Superior temporal gyrus (tissue), 1 donor: ENCODE data around the gene ADCY4.
"Not testable (repeated sequence)": the region's sequence is repeated elsewhere in the genome, so short reads cannot be mapped to it uniquely, and the experiment has no call there.

Experiments
- DNase-seq: peaks from one replicate; pipeline ENCODE4 v3.0.0-alpha.2; 2016; ENCODE audit errors: extremely low spot score

The ADCY4 gene

DNA sequence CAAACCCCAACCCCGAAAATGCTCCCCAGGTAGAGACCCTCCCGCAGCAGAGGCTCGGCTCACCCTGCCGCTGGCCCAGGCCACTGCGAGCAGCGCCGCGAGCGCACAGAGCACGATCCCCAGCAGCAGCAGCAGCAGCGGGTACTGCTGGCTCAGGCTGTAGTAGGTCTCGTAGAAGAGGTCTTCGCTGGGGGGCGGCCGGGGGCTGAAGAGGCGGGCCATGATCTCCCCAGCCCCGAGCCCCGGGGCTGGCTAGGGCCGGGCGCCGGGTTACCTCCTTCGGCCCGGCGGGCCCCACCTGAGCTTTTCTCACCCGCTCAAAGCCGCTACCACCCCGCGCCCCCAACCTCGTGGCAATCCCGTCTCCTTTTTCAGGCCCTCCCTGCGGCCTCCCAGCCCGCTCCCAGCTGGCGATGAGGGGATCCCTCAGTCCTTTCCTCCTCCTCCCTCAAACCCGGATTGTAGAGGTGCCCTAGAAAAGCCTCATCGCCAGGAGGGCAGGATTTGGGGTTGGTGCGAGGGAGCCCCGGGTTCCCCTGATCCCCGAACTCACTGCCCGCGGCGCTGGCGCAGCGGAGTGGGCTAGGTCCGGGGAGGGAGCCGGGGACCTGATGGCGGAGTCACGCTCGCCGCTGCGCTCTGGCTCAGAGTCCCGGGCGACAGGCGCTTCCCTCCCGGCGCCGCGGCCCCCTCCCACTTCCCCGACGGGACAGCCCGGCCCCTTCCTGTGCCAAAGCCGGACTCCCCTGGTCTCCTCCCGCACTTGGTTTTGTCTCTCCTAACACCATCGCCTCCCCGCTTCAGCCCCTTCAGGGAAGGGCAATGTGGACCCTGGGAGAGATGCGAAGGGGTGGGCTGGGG lies at the start of gene ADCY4:
TSS of gene ADCY4 (minus strand) at position 641 of the 861 bp plus-strand sequence. CDS start at position 222, 419 bp downstream.
- no peak for DNase-seq

DNA sequence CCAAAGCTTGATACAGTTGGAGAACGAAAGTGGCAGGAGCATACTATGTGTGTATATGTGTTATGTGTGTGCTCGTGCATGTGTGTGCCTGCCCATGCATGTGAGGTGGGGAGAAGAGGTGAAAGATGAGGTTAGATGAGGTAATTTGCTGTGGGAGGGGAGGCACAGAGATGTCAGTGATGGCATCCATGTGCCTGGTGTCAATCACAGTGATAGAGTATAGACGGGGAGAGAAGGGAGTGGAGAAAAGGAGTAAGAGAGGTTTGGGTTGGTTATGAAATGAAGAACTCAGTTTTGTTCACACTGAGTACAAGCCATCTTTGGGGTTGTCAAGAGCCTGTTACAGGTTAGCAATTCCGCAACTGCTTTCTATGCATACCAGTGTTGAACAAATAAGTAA lies 49.3 kb upstream of the ADCY4 start:
- no peak for DNase-seq

DNA sequence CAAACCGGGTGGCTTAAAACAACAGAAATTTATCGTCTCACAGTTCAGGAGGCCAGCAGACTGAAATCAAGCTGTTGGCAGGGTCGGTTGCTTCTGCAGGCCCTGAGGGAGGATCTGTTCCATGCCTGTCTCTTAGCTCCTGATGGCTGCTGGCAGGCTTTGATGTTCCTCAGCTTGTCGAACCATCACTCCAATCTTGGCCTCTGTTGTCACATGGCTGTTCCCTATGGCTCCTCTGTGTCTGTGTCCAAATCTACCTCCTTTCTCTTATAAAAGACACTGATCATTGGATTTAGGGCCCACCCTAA lies 47.1 kb upstream of the ADCY4 start:
- no peak for DNase-seq

DNA sequence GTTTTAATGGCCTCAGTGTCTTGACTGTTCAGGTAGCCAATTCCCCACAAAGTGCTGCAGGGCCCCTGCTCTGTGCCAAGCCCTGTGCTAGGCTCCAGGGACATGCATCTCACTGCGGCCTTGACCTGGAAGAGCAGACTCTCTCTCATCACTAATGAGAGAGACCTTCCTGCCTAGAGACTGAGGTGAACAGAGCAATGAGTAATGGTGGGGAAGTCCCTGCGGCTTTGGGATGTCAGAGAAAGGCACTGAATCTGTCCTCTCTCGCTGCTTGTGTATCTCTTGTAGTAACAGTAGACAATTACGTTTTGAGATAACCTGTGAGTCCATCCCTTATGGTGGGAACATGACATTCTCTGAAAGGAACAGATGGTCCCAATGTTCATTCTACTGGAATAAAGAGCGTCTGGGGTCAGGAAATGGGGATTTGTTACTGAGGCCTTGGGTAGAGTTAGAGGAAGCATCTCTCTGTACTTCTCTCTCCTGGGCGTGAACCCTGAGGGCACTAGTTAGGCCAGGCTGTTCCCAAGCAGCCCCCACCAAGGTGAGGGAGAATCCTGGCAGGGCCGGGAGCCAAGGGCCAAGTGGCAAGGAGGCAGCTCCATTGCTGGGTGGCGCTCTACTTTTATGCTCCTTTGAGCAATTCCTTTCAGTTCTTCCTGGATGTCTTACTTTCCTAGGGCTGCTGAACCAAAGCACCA lies 46.6 kb upstream of the ADCY4 start:
- DNase-seq, result no peak

DNA sequence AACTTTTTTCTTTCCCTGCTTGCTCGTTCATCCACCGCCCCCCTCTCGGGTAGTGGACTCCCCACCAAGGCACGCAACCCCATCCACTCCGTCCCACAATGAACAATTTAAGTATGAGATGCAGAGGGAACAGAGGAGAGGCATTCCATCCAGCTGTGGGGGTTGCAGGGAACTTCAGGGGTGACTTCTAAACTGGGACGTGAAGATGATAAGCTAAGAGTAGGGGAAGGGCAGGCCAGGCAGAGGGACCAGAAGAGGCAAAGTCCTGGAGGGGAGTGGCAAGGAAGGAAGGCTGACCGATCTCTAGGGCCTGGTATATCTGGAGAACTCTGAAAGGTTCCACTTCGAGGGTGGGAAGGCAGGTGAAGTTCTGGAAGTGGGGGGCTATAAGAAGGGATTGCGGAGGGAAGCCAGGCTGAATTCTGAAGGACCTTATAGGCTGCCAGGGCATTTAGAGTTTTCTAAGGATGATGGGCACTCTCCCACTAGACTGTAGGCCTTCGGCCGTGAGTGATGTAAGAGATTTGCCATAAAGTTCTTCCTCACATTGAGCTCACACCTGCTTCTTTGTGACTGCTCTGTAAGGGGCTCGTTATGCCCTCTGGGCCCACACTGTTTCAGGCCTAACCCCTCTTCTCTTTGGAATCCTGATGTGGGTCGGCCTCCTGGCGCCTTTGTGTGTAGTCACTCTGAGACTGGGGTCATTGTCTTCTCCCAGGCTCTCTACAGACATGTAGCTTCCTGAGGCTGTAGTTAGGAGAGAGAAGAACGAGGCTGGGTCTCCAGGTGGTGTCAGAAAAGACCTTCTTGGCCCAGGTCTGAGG lies 45.2 kb upstream of the ADCY4 start:
- no peak for DNase-seq

DNA sequence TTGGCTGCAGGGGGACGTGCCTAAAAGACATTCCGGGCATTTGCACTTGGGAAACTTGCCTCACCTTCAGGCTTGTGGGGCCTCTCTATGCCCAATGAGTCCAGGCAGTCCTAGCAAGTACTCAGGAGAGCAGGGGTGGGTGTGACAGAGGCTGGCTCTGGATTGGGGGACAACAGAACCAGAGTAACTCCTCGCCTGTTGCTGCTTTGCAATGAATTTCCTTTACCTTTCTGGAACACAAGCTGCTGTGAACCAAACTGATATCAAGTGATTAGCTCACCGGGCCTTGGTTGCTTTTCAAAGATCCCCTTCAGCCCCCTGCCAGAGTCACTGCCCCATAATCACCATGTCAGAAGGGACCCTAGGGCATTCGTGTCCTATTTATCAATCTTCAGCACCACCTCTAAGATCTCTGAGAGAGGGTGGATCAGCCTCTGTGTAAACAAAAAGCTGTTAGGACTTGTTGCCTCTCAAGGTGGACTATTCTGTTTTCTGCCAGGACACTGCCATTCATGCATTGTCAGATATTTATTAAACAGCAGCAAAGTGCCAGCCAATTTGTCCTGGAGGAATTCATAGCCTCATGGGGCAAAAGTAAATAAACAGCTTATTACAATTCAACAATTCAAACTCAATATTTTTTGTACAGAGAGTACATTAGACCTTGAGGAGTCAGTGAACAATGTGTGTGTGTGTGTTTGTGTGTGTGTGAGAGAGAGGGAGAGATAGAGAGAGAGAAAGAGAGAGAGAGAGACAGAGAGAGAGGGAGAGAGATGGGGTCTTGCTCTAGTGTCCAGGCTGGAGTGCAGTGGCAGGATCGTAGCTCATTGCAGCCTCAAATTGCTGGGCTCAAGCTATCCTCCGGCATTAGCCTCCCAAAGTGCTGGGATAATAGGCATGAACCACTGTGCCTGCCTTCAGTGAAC lies 44.4 kb upstream of the ADCY4 start:
- no peak for DNase-seq

DNA sequence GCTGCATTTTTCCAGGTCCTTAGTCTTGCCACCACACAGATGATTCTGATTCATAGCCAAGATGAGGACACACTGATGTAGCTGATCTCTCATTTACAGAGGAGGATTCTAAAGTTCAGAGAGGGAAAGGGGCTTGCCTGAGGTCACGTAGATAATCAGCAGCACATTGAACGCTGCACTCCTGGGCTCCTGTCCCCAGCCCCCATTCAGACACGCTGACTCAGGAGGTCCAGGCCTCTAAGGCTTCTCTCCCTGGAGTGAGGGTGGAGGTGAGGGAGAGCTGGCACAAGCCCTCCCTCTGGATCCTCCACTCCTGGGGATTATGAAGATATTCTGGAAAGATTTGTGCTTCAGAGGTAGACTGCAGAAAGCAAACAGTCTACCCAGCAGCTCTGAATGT lies 43.5 kb upstream of the ADCY4 start:
- DNase-seq, result no peak

DNA sequence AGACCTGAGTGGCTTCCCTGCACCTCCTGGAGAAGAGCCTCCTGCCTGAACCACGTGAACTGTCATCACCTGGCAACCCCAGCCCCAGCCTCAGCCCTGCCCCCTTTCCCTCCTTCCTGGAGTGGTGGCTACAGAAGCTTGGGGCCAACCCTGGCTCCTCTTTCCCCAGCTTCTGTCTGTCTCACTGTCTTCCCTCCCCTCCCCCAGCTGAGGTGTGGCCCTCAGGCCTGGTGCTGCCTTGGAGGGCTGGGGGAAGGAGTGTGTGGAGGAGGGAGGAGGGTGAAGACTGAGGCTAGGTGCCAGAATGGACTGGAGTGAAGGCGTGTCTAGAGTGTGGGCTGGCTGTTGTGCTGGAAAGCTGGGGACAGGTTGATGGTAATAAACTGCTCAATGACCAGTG lies 42.8 kb upstream of the ADCY4 start:
- DNase-seq, result no peak

DNA sequence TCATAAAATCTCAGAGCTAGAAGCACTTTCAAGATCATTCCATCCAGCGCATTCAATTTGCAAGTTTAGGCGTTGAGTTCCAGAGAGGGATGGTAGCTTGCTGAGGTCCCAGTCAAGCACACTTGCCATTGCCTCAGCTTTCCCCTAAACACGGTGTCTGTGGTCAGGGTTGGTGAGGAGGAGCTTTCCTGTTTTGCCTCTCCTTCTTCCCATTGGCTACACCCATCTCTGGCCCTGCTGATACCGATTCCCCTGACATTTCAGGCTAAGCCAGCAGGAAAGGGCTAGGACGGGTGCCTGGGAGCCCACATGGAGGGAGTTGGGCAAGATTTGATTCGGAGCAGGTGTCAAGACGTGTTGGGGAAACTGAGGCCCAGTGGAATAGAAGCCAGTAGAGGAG lies 42.3 kb upstream of the ADCY4 start:
- no peak for DNase-seq

DNA sequence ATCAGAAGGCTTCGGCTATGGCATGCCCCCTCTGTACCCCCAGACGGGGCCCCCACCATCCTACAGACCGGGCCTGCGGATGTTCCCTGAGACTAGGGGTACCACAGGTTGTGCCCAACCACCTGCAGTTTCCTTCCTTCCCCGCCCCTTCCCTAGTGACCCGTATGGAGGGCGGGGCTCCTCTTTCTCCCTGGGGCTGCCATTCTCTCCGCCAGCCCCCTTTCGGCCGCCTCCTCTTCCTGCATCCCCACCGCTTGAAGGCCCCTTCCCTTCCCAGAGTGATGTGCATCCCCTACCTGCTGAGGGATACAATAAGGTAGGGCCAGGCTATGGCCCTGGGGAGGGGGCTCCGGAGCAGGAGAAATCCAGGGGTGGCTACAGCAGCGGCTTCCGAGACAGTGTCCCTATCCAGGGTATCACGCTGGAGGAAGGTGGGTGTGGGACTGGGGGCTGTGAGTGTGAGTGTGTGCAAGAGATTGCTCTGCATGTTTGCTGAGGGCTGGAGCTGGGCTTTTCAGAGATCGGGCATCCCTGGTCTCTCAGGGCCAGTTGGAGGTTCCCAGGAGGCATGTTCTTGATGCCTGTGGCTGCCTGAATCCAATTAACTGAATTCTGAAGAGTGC lies 41.7 kb upstream of the ADCY4 start:
- DNase-seq, result no peak

DNA sequence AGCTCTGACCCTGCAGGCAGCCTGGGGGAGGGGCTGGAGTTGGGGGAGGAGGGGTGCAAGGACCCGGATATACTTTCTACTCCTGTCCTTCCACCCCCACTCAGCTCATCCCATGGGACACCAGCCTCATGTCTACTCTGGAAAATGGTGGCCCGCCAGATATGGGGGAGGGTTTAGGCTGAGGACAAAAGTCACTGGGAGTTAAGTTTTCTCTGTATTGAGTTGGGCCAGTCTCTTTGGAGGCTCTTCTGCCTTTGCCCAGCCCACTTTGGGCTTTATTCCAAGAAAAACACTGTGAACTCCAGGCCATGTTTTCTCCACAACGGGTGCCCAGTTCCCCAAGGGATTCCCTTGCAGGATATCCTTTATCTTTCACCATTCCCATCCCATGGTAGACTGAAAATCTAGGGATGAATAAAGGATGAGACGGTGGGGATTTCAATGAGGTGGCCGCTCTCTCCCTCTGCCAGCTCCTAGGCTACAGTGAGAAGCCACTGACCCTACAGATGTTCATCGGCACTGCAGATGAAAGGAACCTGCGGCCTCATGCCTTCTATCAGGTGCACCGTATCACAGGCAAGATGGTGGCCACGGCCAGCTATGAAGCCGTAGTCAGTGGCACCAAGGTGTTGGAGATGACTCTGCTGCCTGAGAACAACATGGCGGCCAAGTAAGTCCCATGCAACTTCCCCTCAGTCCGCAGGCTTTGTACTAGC lies 38.0 kb upstream of the ADCY4 start:
- no peak for DNase-seq

DNA sequence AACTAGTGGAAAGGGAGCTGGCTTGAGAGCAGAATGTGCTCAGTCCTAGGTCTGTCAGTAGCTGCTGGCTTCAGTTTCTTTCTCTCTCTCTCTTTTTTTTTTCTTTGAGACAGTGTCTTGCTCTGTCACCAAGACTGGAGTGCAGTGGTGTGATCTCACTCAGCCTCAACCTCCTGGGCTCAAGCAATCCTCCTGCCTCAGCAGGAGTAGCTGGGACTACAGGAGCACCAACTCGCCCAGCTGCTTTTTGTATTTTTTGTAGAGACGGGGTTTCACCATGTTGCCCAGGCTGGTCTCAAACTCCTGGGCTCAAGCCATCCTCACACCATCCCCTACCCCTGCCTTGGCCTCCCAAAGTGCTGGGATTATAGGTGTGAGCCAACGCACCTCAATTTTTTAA lies 36.7 kb upstream of the ADCY4 start:
- DNase-seq, result not testable (repeated sequence)

DNA sequence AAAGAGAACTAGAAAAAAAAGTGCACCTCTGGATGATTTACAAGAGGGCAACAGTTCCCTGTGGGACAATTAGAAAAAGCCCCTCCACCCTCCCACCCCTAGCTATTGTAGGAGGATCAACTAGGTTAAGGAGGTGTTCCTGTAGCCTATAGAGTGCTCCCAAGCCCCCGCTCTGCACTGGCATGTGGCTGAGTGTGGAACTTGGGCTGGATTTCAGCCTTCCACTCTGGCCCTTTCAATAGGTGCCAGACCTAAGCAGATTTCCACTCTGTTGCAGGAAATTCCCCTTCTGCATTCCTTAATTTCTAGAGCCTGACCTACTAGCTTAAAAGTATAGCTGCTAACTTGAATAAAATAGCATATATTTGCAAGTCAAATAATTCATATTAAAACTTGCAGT lies 35.9 kb upstream of the ADCY4 start:
- no peak for DNase-seq

DNA sequence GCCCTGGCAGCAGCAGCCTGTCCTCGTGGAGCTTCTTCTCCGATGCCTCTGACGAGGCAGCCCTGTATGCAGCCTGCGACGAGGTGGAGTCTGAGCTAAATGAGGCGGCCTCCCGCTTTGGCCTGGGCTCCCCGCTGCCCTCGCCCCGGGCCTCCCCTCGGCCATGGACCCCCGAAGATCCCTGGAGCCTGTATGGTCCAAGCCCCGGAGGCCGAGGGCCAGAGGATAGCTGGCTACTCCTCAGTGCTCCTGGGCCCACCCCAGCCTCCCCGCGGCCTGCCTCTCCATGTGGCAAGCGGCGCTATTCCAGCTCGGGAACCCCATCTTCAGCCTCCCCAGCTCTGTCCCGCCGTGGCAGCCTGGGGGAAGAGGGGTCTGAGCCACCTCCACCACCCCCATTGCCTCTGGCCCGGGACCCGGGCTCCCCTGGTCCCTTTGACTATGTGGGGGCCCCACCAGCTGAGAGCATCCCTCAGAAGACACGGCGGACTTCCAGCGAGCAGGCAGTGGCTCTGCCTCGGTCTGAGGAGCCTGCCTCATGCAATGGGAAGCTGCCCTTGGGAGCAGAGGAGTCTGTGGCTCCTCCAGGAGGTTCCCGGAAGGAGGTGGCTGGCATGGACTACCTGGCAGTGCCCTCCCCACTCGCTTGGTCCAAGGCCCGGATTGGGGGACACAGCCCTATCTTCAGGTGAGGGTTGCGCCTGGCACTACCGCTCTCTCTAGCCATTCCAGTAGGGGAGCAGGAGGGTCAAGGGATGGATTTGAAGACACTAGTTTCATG lies 35.2 kb upstream of the ADCY4 start:
- DNase-seq, result no peak

DNA sequence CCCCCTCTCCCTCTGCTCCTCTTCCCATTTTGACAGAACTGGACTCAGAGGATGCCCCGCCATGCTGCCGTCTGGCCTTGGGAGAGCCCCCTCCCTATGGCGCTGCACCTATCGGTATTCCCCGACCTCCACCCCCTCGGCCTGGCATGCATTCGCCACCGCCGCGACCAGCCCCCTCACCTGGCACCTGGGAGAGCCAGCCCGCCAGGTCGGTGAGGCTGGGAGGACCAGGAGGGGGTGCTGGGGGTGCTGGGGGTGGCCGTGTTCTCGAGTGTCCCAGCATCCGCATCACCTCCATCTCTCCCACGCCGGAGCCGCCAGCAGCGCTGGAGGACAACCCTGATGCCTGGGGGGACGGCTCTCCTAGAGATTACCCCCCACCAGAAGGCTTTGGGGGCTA lies 34.6 kb upstream of the ADCY4 start:
- DNase-seq, result no peak

DNA sequence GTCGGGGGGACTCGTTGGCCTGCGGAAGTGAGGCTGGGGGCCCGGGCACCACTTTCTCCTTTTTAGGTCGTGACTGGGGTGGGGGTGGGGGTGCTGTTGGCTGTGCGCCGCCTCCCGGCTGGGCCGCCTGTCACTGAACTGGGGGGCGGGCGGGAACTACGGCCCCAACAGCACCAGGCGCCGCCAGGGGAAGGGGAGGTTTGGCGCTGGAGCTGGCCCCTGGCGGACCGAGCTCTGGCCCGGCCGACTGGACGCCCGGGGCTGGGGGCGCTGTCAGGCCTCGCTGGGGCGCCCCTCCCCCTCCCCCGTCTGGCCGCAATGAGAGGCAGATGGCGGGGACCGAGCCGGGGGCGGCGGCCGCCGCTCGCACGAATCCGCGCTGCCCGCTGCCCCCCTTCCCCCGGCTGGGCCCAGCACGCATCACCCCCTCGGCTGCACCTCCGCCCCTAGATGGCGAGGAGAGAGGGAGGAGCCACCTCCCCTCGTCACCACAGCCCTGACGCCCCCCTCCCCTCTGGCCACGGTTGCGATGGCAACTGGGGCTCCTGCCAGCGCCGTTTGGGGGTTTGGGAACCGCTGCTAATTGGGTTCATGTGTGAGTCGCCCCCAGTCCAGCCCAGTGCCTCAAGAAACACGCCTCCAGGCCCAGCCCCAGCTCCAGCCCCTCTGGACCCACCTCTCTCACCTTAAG lies 33.8 kb upstream of the ADCY4 start:
- DNase-seq, result no peak

DNA sequence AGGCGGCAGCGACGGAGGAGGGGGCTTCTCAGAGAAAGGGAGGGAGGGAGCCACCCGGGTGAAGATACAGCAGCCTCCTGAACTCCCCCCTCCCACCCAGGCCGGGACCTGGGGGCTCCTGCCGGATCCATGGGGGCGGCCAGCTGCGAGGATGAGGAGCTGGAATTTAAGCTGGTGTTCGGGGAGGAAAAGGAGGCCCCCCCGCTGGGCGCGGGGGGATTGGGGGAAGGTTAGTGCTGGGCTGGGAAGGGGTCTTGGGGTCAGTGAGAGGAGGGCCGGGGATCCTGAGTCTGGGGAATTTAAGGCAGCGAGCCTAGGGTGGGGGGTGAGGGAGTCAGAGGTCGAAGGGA lies 33.3 kb upstream of the ADCY4 start:
- DNase-seq, result no peak

DNA sequence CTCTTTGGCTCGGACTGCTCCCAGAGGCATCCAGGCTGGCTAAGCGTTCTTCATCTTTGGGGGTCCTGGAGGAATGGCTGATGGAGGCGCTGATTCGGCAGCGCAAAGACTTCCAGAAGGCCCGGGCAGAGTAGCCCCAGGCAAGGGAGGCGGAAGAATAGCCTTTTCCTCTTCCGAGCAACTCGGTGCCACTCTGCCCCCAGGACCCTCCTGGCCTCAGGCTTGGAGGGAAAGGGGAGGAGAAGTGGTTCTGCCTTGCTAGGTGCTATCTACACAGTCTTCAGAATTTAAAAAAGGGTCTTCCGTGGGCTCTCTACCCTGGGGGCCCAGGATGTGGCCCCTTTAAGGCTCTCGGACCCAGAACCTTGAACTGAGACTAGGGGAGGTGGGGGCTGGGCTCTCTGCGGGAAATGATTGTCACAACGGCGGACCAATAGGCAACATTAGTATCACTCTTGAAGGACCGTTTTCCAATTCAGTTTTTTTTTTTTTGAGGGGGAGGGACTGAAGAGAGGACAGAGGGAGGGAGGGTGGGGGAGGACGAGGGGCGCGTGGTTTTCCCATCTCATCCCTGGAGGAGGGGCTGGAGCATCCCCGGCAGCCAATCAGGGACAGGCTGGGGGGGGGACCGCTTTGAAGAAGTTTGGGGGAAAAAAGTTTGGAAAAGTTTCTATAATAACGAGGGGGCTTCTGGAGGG lies 32.8 kb upstream of the ADCY4 start, which contains the start of gene NFATC4:
TSS of gene NFATC4 (plus strand) at position 671 of the 698 bp plus-strand sequence. CDS start 157 bp downstream, outside the sequence.
- DNase-seq, result no peak
